Measurements from ENCODE around the gene LUC7L2. TPM values are rescaled to one million over a fixed set of nuclear protein-coding genes. Genes with fewer than 3 reads are reported as not detected.

The LUC7L2 gene
- total RNA-seq, 1 donor from 2014 or later, result 51.8 TPM

DNA sequence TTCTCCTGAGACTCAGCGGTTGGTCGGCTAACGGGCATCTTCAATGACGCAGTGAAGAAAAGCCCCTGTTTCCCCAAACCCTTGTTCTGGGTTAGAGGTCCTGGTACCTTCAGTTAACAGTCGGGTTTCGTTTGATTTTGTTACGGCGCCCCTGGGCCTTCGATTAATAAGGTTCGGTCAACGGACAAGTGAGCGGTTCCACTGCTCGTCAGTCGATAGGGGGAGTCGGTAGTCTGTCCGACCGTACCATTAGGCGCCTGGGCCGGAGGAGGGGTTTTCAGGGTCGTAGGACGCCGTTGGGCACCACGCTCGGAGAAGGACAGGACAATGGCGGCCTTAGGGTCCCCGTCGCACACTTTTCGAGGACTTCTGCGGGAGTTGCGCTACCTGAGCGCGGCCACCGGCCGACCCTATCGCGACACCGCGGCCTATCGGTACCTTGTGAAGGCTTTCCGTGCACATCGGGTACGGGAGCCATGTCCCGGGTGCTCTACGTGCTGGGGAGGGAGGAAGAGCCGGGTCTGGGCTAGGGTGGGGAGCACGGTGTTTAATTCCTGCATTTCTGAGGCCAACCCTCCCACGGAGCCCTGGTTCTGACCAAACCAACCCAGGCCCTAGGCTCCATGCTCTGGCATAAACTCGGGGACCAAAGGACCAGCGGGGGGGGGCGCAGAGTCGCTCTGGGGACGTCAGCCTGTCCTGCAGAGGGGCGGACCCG, 18.5 kb upstream of the LUC7L2 start, which contains the start of gene FMC1:
Gene FMC1 (plus strand): TSS at position 280 of the 718 bp plus-strand sequence. CDS start 48 bp downstream, at position 328.
- DNase-seq (ENCODE audit: extremely low spot score in 2 of 2), result peak in 1 of 2 donors; percentile 97
- TF ChIP-seq, protein P1, sequence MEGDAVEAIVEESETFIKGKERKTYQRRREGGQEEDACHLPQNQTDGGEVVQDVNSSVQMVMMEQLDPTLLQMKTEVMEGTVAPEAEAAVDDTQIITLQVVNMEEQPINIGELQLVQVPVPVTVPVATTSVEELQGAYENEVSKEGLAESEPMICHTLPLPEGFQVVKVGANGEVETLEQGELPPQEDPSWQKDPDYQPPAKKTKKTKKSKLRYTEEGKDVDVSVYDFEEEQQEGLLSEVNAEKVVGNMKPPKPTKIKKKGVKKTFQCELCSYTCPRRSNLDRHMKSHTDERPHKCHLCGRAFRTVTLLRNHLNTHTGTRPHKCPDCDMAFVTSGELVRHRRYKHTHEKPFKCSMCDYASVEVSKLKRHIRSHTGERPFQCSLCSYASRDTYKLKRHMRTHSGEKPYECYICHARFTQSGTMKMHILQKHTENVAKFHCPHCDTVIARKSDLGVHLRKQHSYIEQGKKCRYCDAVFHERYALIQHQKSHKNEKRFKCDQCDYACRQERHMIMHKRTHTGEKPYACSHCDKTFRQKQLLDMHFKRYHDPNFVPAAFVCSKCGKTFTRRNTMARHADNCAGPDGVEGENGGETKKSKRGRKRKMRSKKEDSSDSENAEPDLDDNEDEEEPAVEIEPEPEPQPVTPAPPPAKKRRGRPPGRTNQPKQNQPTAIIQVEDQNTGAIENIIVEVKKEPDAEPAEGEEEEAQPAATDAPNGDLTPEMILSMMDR (IDR thresholded peaks at IDR 0.05), result no peak
- TF ChIP-seq POLR2AphosphoS5 (IDR thresholded peaks at IDR 0.05; ENCODE audit: insufficient read depth in 1 of 2, low read depth in 1 of 2), result peak in 1 of 2 donors; percentile 96
- TF ChIP-seq POLR2A (IDR thresholded peaks at IDR 0.05), result peak in 1 of 2 donors; percentile 83
- Histone ChIP-seq H3K4me1 (peaks cover 18% of the 10 kb centered on the region), H3K36me3 (no peaks in the 10 kb centered on the region), H3K9me3 (no peaks in the 10 kb centered on the region), H3K27me3 (no peaks in the 10 kb centered on the region), H3K4me3 (peak within 1 kb of the TSS; percentile 62 to 85), H3K27ac (peak within 1 kb of the TSS; percentile 100)
- intact Hi-C loops (cut with DNase I), result loop anchor here (2.0 kb wide), 1 partner anchor 18 kb away; the partner anchor contains the start of gene LUC7L2

DNA sequence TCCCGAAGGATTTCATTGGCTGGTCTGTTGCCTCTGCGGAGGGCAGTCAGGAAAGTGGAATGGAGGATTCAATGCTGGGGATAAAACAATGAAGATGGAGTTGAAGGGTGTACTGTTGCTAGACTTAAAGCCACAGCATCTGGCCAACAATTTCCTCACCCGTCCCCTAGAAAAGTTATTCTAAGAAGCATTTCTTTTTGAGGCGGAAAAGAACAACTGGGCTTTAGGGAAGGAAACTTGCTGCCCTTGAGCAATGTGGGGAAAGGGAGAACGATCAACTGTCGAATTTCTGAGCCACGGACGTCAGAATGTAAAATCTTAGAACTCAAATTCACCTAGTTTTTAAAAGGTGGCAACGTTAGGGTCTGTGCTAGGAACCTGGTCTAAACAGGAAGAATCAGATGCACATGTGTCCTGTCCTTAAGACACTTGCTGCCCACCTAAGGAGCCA, 17.9 kb upstream of the LUC7L2 start:
- peak overlapping the region; percentile 62 to 85 for H3K4me3 ChIP-seq
- H3K36me3 ChIP-seq, result peaks cover 0 to 6% of the 10 kb centered on the region in 2 donors
- TF ChIP-seq POLR2A (IDR thresholded peaks at IDR 0.05) (no peak), POLR2AphosphoS5 (IDR thresholded peaks at IDR 0.05; ENCODE audit: insufficient read depth in 1 of 2, low read depth in 1 of 2) (peak in 1 of 2 donors; percentile 84)
- no peaks in the 10 kb centered on the region for H3K9me3 ChIP-seq
- intact Hi-C loops (cut with DNase I), result loop anchor here (2.0 kb wide), 1 partner anchor 17 kb away; the partner anchor contains the start of gene LUC7L2
- DNase-seq (ENCODE audit: extremely low spot score in 2 of 2), result no peak
- no peaks in the 10 kb centered on the region for H3K27me3 ChIP-seq
- H3K27ac ChIP-seq, result peak overlapping the region; percentile 100
- H3K4me1 ChIP-seq, result peaks cover 18% of the 10 kb centered on the region

DNA sequence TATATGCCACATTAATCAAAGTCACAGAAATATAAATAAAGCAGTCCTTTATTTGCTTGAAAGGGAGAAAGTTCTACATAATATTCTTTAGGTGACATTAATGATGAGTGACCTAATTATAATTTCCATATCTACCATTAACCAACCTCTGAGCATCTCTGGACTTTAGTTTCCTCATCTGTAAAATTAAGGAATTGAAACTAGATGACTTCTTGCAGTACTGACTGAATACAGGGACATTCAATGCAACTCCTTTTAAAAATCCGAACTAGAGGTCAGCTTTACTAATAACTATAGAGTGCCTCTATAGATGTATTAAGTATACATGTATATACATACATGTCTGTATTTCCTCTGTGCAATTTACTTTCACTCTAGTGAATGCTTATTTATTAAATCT, 14.7 kb upstream of the LUC7L2 start:
- Histone ChIP-seq H3K9me3 (no peaks in the 10 kb centered on the region), H3K27me3 (no peaks in the 10 kb centered on the region), H3K4me1 (peaks cover 18% of the 10 kb centered on the region), H3K4me3 (no peak overlapping the region), H3K27ac (no peak overlapping the region), H3K36me3 (peaks cover 0 to 7% of the 10 kb centered on the region in 2 donors)
- intact Hi-C loops (cut with DNase I), result no loop called here
- TF ChIP-seq, protein P1 (IDR thresholded peaks at IDR 0.05), result no peak
- TF ChIP-seq POLR2AphosphoS5 (IDR thresholded peaks at IDR 0.05; ENCODE audit: insufficient read depth in 1 of 2, low read depth in 1 of 2) (no peak), POLR2A (IDR thresholded peaks at IDR 0.05) (no peak)
- DNase-seq (ENCODE audit: extremely low spot score in 2 of 2), result no peak

DNA sequence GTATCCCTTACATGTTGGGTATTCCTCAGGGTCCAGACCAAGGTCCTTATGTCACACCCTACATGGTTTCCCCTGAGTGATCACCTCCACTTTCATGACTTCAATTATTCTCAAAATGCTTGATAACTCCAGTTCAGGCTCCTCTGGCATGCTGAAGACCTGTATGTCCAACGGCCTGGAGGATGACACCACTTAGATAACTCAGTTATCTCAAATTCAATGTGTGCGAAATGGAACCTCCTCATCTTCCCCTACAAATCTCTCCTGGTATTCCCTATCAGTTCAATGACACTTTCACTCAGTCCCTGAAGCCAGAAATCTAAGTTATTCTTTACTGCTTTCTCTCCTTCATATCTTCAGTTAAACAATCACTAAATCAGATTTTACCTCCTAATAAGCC, 8.7 kb upstream of the LUC7L2 start:
- no peak for DNase-seq (ENCODE audit: extremely low spot score in 2 of 2)
- no peaks in the 10 kb centered on the region for H3K4me1 ChIP-seq
- intact Hi-C loops (cut with DNase I), result no loop called here
- H3K9me3 ChIP-seq, result no peaks in the 10 kb centered on the region
- peaks cover 0 to 7% of the 10 kb centered on the region in 2 donors for H3K36me3 ChIP-seq
- TF ChIP-seq POLR2A (IDR thresholded peaks at IDR 0.05), result no peak
- TF ChIP-seq, protein P1 (IDR thresholded peaks at IDR 0.05), result no peak
- no peak for TF ChIP-seq POLR2AphosphoS5 (IDR thresholded peaks at IDR 0.05; ENCODE audit: insufficient read depth in 1 of 2, low read depth in 1 of 2)
- H3K27me3 ChIP-seq, result no peaks in the 10 kb centered on the region
- no peak overlapping the region for H3K27ac ChIP-seq
- no peak overlapping the region for H3K4me3 ChIP-seq

DNA sequence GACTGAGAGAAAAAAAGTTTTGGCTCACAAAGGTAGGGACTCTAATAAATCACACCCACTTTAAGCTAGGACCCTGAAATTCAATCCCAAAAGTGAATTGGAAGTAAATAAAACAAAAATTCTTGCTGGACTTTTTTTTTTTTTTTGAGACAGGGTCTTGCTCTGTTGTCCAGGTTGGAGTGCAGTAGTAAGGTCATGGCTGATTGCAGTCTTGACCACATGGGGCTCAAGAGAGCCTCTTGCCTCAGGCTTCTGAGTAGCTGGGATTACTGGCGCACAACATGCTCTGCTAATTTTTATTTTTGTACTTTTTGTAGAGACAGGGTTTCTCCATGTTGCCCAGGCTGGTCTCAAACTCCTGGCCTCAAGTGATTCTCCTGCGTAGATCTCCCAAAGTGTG, 5.0 kb upstream of the LUC7L2 start:
- TF ChIP-seq POLR2A (IDR thresholded peaks at IDR 0.05) (no peak), POLR2AphosphoS5 (IDR thresholded peaks at IDR 0.05; ENCODE audit: insufficient read depth in 1 of 2, low read depth in 1 of 2) (no peak)
- TF ChIP-seq, protein P1 (IDR thresholded peaks at IDR 0.05), result no peak
- H3K36me3 ChIP-seq, result no peaks in the 10 kb centered on the region
- intact Hi-C loops (cut with DNase I), result no loop called here

More for the DNA sequence above, 5.0 kb upstream of the LUC7L2 start:
- DNase-seq (ENCODE audit: extremely low spot score in 2 of 2), result no peak
- Histone ChIP-seq H3K9me3 (no peaks in the 10 kb centered on the region), H3K27ac (no peak overlapping the region), H3K27me3 (no peaks in the 10 kb centered on the region), H3K4me3 (no peak overlapping the region), H3K4me1 (no peaks in the 10 kb centered on the region)
